GM19395 (cell line): ENCODE measurements around the gene VWA2.

Experiments
- ATAC-seq: cut with Tn5 transposase; IDR thresholded peaks from one replicate; pipeline ENCODE4 v1.9.1; 2021; ENCODE audit warnings: mild to moderate bottlenecking, moderate library complexity; ENCODE audit not compliant: unreplicated experiment

VWA2 gene

GRCh38 chr10:114274616-114275453, 35.8 kb downstream of the VWA2 start:
- no peak for ATAC-seq

DNA sequence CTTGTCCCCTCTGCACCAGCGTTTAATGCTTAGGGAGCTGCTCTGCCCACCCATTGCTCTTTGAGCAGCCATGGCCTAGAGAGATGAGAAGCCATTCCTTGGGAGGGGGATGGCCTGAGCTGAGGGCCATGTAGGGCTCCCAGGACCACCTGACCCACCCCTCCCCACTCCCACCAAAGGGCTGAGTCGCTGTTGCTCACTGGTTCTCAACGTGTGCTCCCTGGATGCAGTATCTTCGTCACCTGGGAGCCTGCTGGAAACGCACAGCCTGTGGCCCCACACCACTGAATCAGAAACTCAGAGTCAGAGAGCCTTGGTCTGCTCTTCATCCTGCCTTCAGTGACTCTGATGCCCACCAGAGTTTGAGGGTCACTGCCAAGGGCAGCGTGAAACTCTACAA, 37.0 kb downstream of the VWA2 start:
- ATAC-seq: no peak

DNA sequence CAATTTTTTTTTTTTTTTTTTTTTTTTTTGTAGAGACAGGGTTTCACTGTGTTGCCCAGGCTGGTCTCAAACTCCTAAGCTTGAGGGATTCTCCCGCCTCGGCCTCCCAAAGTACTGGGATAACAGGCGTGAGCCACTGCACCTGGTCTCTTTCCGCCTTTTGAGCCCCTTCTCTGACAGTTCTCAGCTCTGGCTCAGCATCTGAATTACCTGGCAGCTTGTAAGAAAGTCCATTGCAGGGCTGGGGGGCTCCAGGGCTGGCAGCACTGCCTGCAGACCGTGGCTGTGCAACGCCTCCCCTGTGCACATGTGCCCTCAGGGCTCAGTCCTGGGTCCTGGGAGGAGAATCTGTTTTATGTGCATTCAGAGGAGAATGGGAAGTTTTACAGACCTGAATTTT, 37.6 kb downstream of the VWA2 start:
- ATAC-seq: no peak

DNA sequence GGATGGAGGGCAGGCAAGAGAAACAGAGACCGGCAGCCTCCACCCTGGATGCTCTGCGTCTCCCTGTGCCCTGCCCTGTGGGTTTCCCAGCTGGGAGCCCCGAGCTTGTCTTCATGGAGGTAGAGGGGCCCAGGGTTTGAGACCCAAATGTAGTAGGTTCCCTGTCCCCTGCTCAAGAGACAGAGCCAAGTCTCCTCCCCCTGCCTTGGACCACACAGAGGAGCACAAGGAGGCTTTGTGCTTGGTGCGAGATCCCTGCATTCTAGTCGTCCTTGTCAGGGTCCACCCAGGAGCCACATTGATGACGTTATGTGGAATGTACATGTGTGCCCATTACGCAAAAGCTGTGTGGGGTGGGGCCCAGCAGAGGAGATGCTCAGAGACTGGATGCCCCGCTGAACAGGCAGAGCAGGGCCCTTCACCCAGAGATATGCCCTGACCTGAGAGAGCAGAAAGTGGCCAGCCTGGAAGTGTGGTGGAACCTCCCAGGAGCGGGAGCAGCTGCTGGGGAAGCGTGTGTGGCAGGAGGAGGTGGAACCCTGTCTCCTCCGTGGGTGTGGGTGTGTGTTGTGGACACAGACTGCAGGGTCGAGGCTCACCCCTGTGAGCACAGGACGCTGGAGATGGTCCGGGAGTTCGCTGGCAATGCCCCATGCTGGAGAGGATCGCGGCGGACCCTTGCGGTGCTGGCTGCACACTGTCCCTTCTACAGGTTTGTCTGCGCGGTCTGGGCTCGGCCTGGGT, 39.3 kb downstream of the VWA2 start:
- ATAC-seq: no peak

DNA sequence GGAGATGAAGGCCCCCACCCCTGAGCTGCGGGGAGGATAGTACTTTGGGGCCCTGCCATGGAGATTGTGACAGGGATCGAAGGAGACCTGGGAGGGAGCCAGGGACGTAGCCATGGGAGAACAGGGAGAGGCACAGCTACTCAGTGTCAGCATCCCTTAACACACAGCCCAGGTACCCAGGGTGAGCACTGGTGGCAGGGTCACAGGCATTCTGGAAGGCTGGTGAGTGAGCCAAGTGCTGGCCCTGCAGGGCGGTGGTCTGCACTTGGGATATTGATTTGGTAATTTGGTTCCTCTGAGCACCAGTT, 39.8 kb downstream of the VWA2 start:
- ATAC-seq: no peak

DNA sequence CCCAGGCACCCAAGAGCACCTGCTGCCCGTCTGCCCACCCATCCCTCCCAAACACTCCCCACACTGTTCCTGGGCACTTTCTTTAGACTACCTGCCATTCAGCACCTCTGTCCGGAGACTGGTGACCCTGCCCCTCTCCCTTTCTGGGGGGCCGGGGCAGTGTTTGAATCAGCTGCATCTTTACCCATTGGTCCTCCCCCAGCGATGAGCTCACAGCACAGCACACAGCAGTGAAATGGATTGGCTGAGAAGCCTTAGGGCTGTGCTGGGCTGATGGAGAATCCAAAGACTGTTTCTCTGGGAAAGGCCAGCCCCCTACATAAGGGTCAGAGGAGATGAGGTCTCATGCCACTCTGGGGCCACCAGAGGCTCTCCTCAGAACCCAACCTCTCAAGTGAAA, 40.2 kb downstream of the VWA2 start:
- ATAC-seq: no peak

DNA sequence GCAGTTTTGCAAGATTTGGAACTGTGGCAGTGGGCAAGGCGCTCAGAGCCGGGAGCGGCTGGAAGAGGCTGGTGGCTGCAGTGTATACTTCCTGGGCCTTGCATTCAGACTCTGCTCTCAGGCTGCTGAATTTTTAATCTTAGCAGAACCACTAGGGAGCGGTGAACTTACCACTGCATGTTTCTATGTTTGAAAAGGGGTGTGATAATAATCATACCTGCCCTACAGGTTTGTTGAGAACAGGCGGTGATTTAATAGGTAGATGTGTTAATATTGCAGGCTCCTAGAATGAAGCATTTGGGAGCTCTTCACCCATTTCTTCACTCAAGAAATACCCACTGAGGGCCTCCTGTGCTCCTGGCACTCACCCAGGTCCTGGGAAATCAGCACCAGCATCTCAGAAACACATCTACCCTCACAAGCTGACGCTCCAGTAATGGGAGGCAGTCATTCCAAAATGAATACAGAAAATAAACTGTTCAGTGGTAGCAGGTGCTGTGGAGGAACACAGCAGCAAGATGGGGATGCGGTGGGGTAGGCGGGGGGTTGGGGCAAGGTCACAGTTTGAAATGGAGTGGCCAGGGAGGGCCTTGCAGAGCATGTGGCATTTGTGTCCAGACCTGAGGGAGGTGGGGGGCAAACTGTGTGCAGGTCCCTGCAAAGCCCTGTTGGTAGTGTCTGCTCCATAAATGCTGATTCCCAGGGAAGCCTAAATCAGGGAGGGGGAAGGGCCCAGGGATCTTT, 41.0 kb downstream of the VWA2 start:
- no peak for ATAC-seq

GRCh38 chr10:114281006-114281405, 42.0 kb downstream of the VWA2 start:
- no peak for ATAC-seq

DNA sequence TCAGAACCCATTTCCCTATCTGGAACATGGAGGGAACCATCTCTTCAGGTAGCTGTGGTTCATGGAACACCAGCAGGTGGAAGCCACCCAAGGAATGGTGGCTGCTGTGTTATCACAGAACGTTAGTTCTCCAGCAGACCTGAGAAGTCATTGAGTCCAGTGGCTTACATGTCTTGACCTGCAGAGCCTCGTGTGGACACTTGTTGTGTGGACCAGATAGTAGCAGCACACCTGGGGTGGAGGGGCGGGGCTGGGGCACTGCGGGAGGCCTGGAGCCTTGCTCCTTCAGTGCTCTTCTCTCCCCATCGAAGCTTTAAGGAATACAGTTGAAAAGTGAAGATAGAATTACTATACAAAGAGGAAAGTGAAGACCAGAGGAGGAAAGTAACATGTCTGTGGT, 42.4 kb downstream of the VWA2 start:
- ATAC-seq: no peak

DNA sequence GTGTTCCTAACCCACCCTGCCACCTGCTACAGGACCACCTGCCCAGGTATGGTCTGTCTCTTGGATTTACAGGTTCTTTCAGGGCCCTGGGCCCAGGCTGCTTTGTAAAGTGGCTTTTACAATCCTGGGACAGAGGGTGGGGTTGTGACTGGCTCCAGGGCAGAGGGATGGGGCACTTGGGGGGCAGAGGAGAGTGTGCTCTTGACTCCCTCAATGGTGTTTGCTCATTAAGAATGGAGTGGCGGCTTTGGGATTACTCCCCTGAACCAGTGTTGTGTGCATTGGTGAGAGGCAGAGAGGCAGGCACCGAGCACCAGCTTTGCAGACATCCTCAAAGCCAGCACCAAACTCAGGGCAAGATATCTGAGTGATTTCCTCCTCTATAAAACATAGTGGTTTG, 43.5 kb downstream of the VWA2 start:
- ATAC-seq: no peak

DNA sequence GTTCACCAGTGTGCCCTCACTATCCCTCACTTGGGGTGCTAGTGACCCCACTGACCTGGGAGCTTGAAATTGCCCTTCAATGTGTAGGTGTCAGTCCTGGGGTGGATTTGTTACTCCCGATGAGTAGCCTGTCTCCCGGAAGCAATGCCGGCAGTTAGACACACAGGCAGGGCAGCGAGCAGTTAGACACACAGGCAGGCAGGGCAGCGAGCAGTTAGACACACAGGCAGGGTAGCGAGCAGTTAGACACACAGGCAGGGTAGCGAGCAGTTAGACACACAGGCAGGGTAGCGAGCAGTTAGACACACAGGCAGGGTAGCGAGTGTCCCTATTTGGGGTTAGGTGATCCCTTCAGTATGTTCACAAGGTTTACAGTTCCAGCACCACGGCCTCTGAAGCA, 44.0 kb downstream of the VWA2 start:
- ATAC-seq: no peak

GRCh38 chr10:114283535-114284234, 44.6 kb downstream of the VWA2 start:
- no peak for ATAC-seq

DNA sequence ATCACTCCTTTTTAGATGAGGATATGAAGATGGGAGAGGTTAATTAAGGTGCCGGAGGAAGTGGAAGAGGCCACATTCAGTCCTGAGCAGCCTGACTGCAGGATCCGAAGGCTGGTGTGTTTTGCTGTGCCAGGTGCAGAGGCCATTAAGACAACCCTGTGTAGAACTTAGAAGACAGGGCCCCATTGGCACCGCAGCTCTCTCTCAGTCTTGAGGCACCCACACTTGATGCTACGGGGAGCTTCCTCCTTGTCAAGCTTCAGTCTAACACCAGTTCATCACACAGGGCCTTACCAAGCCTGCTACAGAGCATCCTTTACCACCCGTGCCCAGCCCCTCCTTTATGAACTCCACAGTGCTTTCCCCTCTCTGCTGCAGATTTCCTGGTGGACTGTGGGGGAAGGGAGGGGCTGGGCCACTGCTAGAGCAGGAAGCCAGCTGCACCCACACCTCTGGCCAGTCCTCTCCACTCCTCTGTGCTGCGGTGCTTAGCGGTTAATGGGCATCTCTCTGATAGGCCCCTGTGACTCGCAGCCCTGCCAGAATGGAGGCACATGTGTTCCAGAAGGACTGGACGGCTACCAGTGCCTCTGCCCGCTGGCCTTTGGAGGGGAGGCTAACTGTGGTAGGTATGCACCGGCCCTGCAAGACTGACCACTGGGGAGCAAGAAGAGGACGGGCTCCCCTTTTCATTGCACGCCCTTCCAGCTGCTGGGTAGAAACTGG, 45.5 kb downstream of the VWA2 start:
- ATAC-seq: no peak

GRCh38 chr10:114285961-114286441, 46.9 kb downstream of the VWA2 start:
- ATAC-seq: no peak

GRCh38 chr10:114286921-114287320, 47.9 kb downstream of the VWA2 start:
- ATAC-seq: no peak

GRCh38 chr10:114288424-114289095, 49.5 kb downstream of the VWA2 start:
- no peak for ATAC-seq

- no peak for ATAC-seq
These were observed 50.0 kb downstream of the VWA2 start for GRCh38 chr10:114289096-114289436.

GRCh38 chr10:114290038-114290437, 51.0 kb downstream of the VWA2 start:
- ATAC-seq: no peak

GRCh38 chr10:114291076-114291475, 52.0 kb downstream of the VWA2 start:
- no peak for ATAC-seq

DNA sequence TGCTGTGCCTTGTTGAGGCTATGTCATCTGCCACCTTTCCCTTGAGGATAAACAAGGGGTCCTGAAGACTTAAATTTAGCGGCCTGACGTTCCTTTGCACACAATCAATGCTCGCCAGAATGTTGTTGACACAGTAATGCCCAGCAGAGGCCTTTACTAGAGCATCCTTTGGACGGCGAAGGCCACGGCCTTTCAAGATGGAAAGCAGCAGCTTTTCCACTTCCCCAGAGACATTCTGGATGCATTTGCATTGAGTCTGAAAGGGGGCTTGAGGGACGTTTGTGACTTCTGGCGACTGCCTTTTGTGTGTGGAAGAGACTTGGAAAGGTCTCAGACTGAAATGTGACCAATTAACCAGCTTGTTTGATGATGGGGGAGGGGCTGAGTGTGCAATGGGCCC, 52.5 kb downstream of the VWA2 start:
- ATAC-seq: no peak
